H1 (cell line): ENCODE results near the gene MACROD2.

ENCODE experiments used
- CREB1 ChIP-seq: IDR thresholded peaks from 2 replicates; pipeline ENCODE4 v1.6.1; 2012; ENCODE audit warnings: inconsistent platforms
- RAD21 ChIP-seq, 2 experiments: IDR thresholded peaks in 1 of 2; conservative IDR thresholded peaks in 1 of 2; 2 replicates each; pipeline ENCODE4 v1.6.1; 2011; ENCODE audit warnings: low read depth in 2 of 2, low read length in 2 of 2, improper control_type of control experiment in 1 of 2, inconsistent platforms in 1 of 2, mild to moderate bottlenecking in 1 of 2, moderate library complexity in 1 of 2
- SP2 ChIP-seq: IDR thresholded peaks from 2 replicates; pipeline ENCODE4 v1.6.1; 2012; ENCODE audit warnings: mild to moderate bottlenecking, low read length, inconsistent platforms
- YY1 ChIP-seq: IDR thresholded peaks from 2 replicates; pipeline ENCODE4 v1.6.1; 2011; ENCODE audit warnings: low read depth, mild to moderate bottlenecking, low read length
- TF ChIP-seq, protein P1 (sequence below), 3 experiments: IDR thresholded peaks; 1 replicate in 2 of 3; 2 replicates in 1 of 3; pipeline versions ENCODE4 v1.5.1 to v1.6.1; 2011; ENCODE audit warnings: low read length in 3 of 3, mild to moderate bottlenecking in 3 of 3, inconsistent platforms in 2 of 3, low read depth in 1 of 3, moderate library complexity in 1 of 3; ENCODE audit not compliant: insufficient read depth in 1 of 3; ENCODE audit errors: control extremely low read depth in 1 of 3
- TF ChIP-seq, protein P2 (sequence below): fragments of 300-600 bp; sonication (generic); IDR thresholded peaks from 2 replicates; pipeline ENCODE4 v1.7.1; 2012; ENCODE audit warnings: low read length, moderate library complexity, mild to moderate bottlenecking, inconsistent platforms; ENCODE audit not compliant: insufficient replicate concordance

DNA sequence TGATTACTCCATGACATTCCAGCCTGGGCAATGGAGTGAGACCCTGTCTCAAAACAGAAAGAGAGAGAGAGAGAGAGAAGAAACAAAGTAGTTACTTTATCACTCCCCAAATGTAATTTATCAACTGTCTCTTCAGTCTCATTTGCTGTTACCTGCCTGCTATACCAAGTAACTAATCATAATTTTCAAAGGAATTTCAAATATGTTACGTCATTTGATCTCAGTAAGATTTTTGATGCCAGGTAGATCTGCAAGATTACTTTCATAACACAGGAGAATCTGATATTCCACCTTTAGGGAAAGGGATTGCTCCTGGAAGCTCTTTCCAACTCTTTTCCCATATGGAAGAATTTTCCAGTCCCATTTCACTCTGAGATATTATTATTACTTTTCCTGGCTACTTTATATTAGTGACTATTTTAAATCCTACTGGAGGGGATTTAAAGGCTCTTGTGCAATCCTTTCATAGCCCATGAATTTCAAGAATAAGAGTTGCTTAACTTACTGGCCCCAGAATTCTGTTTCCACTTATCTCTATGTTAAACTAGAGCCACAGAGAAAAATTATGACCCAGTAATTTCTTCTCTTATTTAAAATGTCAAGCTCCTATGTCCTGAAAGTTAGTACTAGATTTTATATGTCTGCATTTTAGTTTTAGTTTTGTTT lies 732.3 kb downstream of the MACROD2 start:
- TF ChIP-seq YY1 (no peak), SP2 (no peak), CREB1 (no peak), RAD21 (IDR thresholded peaks at IDR 0.05 in 1 of 2, conservative IDR thresholded peaks at IDR 0.05 in 1 of 2; ENCODE audit: low read depth in 2 of 2, low read length in 2 of 2) (no peak)
- TF ChIP-seq, protein P1, sequence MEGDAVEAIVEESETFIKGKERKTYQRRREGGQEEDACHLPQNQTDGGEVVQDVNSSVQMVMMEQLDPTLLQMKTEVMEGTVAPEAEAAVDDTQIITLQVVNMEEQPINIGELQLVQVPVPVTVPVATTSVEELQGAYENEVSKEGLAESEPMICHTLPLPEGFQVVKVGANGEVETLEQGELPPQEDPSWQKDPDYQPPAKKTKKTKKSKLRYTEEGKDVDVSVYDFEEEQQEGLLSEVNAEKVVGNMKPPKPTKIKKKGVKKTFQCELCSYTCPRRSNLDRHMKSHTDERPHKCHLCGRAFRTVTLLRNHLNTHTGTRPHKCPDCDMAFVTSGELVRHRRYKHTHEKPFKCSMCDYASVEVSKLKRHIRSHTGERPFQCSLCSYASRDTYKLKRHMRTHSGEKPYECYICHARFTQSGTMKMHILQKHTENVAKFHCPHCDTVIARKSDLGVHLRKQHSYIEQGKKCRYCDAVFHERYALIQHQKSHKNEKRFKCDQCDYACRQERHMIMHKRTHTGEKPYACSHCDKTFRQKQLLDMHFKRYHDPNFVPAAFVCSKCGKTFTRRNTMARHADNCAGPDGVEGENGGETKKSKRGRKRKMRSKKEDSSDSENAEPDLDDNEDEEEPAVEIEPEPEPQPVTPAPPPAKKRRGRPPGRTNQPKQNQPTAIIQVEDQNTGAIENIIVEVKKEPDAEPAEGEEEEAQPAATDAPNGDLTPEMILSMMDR (IDR thresholded peaks at IDR 0.05; ENCODE audit: control extremely low read depth in 1 of 3, insufficient read depth in 1 of 3, low read depth in 1 of 3, low read length in 3 of 3) = no peak
- TF ChIP-seq, protein P2, sequence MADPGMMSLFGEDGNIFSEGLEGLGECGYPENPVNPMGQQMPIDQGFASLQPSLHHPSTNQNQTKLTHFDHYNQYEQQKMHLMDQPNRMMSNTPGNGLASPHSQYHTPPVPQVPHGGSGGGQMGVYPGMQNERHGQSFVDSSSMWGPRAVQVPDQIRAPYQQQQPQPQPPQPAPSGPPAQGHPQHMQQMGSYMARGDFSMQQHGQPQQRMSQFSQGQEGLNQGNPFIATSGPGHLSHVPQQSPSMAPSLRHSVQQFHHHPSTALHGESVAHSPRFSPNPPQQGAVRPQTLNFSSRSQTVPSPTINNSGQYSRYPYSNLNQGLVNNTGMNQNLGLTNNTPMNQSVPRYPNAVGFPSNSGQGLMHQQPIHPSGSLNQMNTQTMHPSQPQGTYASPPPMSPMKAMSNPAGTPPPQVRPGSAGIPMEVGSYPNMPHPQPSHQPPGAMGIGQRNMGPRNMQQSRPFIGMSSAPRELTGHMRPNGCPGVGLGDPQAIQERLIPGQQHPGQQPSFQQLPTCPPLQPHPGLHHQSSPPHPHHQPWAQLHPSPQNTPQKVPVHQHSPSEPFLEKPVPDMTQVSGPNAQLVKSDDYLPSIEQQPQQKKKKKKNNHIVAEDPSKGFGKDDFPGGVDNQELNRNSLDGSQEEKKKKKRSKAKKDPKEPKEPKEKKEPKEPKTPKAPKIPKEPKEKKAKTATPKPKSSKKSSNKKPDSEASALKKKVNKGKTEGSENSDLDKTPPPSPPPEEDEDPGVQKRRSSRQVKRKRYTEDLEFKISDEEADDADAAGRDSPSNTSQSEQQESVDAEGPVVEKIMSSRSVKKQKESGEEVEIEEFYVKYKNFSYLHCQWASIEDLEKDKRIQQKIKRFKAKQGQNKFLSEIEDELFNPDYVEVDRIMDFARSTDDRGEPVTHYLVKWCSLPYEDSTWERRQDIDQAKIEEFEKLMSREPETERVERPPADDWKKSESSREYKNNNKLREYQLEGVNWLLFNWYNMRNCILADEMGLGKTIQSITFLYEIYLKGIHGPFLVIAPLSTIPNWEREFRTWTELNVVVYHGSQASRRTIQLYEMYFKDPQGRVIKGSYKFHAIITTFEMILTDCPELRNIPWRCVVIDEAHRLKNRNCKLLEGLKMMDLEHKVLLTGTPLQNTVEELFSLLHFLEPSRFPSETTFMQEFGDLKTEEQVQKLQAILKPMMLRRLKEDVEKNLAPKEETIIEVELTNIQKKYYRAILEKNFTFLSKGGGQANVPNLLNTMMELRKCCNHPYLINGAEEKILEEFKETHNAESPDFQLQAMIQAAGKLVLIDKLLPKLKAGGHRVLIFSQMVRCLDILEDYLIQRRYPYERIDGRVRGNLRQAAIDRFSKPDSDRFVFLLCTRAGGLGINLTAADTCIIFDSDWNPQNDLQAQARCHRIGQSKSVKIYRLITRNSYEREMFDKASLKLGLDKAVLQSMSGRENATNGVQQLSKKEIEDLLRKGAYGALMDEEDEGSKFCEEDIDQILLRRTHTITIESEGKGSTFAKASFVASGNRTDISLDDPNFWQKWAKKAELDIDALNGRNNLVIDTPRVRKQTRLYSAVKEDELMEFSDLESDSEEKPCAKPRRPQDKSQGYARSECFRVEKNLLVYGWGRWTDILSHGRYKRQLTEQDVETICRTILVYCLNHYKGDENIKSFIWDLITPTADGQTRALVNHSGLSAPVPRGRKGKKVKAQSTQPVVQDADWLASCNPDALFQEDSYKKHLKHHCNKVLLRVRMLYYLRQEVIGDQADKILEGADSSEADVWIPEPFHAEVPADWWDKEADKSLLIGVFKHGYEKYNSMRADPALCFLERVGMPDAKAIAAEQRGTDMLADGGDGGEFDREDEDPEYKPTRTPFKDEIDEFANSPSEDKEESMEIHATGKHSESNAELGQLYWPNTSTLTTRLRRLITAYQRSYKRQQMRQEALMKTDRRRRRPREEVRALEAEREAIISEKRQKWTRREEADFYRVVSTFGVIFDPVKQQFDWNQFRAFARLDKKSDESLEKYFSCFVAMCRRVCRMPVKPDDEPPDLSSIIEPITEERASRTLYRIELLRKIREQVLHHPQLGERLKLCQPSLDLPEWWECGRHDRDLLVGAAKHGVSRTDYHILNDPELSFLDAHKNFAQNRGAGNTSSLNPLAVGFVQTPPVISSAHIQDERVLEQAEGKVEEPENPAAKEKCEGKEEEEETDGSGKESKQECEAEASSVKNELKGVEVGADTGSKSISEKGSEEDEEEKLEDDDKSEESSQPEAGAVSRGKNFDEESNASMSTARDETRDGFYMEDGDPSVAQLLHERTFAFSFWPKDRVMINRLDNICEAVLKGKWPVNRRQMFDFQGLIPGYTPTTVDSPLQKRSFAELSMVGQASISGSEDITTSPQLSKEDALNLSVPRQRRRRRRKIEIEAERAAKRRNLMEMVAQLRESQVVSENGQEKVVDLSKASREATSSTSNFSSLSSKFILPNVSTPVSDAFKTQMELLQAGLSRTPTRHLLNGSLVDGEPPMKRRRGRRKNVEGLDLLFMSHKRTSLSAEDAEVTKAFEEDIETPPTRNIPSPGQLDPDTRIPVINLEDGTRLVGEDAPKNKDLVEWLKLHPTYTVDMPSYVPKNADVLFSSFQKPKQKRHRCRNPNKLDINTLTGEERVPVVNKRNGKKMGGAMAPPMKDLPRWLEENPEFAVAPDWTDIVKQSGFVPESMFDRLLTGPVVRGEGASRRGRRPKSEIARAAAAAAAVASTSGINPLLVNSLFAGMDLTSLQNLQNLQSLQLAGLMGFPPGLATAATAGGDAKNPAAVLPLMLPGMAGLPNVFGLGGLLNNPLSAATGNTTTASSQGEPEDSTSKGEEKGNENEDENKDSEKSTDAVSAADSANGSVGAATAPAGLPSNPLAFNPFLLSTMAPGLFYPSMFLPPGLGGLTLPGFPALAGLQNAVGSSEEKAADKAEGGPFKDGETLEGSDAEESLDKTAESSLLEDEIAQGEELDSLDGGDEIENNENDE = no peak
